ENCODE data around the gene PTPRN2.
"Not testable (repeated sequence)": the region's sequence is repeated elsewhere in the genome, so short reads cannot be mapped to it uniquely, and the experiment has no call there.

GRCh38 chr7:158336952-158337351 is 250.7 kb downstream of the PTPRN2 start:
- TF ChIP-seq POLR2AphosphoS5, CTCF, POLR2A (IDR thresholded peaks at IDR 0.05): not testable (repeated sequence)
